GM12878 (cell line): ENCODE measurements around the gene COX17. TPM values are rescaled to one million over a fixed set of nuclear protein-coding genes. Genes with fewer than 3 reads are reported as not detected.
A peak's percentile ranks its signal among the peaks of the same experiment; 100 is the strongest.

Source experiments
- ATF7 ChIP-seq: fragments of 450-650 bp; IDR thresholded peaks from 2 replicates; pipeline ENCODE4 v1.6.1; 2016; ENCODE audit warnings: low read depth, mild to moderate bottlenecking
- BACH1 ChIP-seq: fragments of 450-650 bp; IDR thresholded peaks from 2 replicates; pipeline ENCODE4 v1.6.1; 2017; ENCODE audit warnings: mild to moderate bottlenecking, borderline replicate concordance
- CBFB ChIP-seq: IDR thresholded peaks from 2 replicates; pipeline ENCODE4 v1.6.1; 2016; ENCODE audit warnings: antibody characterized with exemption, low read depth
- EGR1 ChIP-seq, 2 experiments: IDR thresholded peaks; 1 replicate in 1 of 2; 2 replicates in 1 of 2; pipeline ENCODE4 v1.6.1; 2011 to 2012; ENCODE audit warnings: low read depth in 2 of 2, low read length in 2 of 2, borderline replicate concordance in 1 of 2, mild to moderate bottlenecking in 1 of 2, moderate library complexity in 1 of 2
- GABPA ChIP-seq: IDR thresholded peaks from 2 replicates; pipeline ENCODE4 v1.6.1; 2014; ENCODE audit warnings: antibody characterized with exemption, low read depth, mild to moderate bottlenecking, inconsistent platforms
- KDM1A ChIP-seq: fragments of 200-600 bp; sonication (generic); IDR thresholded peaks from 2 replicates; pipeline ENCODE4 v1.6.1; 2016; ENCODE audit warnings: borderline replicate concordance
- MAX ChIP-seq: IDR thresholded peaks from 2 replicates; pipeline ENCODE4 v1.6.1; 2012; ENCODE audit warnings: low read depth, low read length, improper control_type of control experiment
- MYB ChIP-seq: fragments of 150-350 bp; IDR thresholded peaks from 2 replicates; pipeline ENCODE4 v1.6.1; 2014; ENCODE audit warnings: mild to moderate bottlenecking, low read depth, low read length, borderline replicate concordance
- POLR2AphosphoS2 ChIP-seq: IDR thresholded peaks from 2 replicates; pipeline ENCODE4 v1.6.1; 2011; ENCODE audit warnings: low read depth, mild to moderate bottlenecking, low read length, improper control_type of control experiment, moderate library complexity
- POU2F2 ChIP-seq: IDR thresholded peaks from 3 replicates; pipeline ENCODE4 v1.6.1; 2011; ENCODE audit warnings: low read depth, mild to moderate bottlenecking, low read length, borderline replicate concordance
- RBBP5 ChIP-seq: fragments of 200-600 bp; sonication (generic); conservative IDR thresholded peaks from 2 replicates; pipeline ENCODE4 v1.6.1; 2016
- SIN3A ChIP-seq: IDR thresholded peaks from 2 replicates; pipeline ENCODE4 v1.6.1; 2012; ENCODE audit warnings: low read depth, low read length, improper control_type of control experiment
- SKIL ChIP-seq: fragments of 450-650 bp; IDR thresholded peaks from 2 replicates; pipeline ENCODE4 v1.6.1; 2017; ENCODE audit warnings: mild to moderate bottlenecking, low read depth, inconsistent platforms; ENCODE audit not compliant: poor library complexity, severe bottlenecking
- SMAD5 ChIP-seq: IDR thresholded peaks from 2 replicates; pipeline ENCODE4 v1.6.1; 2016; ENCODE audit warnings: antibody characterized with exemption, low read depth
- SMARCA5 ChIP-seq: fragments of 450-650 bp; IDR thresholded peaks from 2 replicates; pipeline ENCODE4 v1.6.1; 2017; ENCODE audit warnings: mild to moderate bottlenecking
- SRF ChIP-seq, 2 experiments: IDR thresholded peaks; 2 replicates each; pipeline ENCODE4 v1.6.1; 2011; ENCODE audit warnings: low read depth in 2 of 2, low read length in 2 of 2, mild to moderate bottlenecking in 1 of 2, moderate library complexity in 1 of 2
- STAT3 ChIP-seq: IDR thresholded peaks from 2 replicates; pipeline ENCODE4 v1.6.1; 2011; ENCODE audit warnings: low read depth, low read length, improper control_type of control experiment
- TARDBP ChIP-seq: IDR thresholded peaks from 2 replicates; pipeline ENCODE4 v1.6.1; 2016; ENCODE audit warnings: borderline replicate concordance
- TCF3 ChIP-seq: IDR thresholded peaks from 2 replicates; pipeline ENCODE4 v1.6.1; 2012; ENCODE audit warnings: low read depth, mild to moderate bottlenecking, low read length, borderline replicate concordance; ENCODE audit not compliant: insufficient read depth
- TCF7 ChIP-seq: IDR thresholded peaks from 2 replicates; pipeline ENCODE4 v1.6.1; 2014; ENCODE audit warnings: antibody characterized with exemption, borderline replicate concordance
- ZBTB4 ChIP-seq: fragments of 450-650 bp; formaldehyde crosslinking; IDR thresholded peaks from 2 replicates; pipeline ENCODE4 v1.4.0; 2022; ENCODE audit warnings: mild to moderate bottlenecking, moderate library complexity
- ZNF217 ChIP-seq: fragments of 450-650 bp; IDR thresholded peaks from 2 replicates; pipeline ENCODE4 v1.6.1; 2017; ENCODE audit warnings: antibody characterized with exemption, mild to moderate bottlenecking
- ZSCAN29 ChIP-seq: fragments of 450-650 bp; IDR thresholded peaks from 2 replicates; pipeline ENCODE4 v1.6.1; 2017; ENCODE audit warnings: mild to moderate bottlenecking, moderate library complexity
- polyA plus RNA-seq, 11 experiments: library from polyadenylated mRNA; depleted of rRNA in 4 of 11; unstranded in 6 of 11; stranded (reverse) in 5 of 11; fragments of >200 nt; fragmentation: Nextera tagmentation in 4 of 11; fragmentation: Illumina TruSeq in 1 of 11; extraction: Ambion mirVana in 4 of 11; extraction: Trizol in 1 of 11; gene quantifications; 1 replicate in 1 of 11; 2 replicates in 10 of 11; pipeline versions ENCODE4 v1.2.1 to v1.2.3, GENCODE V29; 2011 to 2016; ENCODE audit warnings: inconsistent platforms in 2 of 11, missing spikeins in 2 of 11, low read depth in 1 of 11
- total RNA-seq, 4 experiments: library from RNA; depleted of rRNA in 3 of 4; stranded (reverse); fragments of >200 nt in 3 of 4; fragmentation: Illumina TruSeq in 1 of 4; extraction: Trizol in 1 of 4; gene quantifications; 2 replicates each; pipeline versions ENCODE4 v1.2.1 to v1.2.3, GENCODE V29; 2013 to 2021
- TF ChIP-seq, protein P1 (sequence below): IDR thresholded peaks from 2 replicates; pipeline ENCODE4 v1.6.1; 2012; ENCODE audit warnings: low read depth, low read length, improper control_type of control experiment

The COX17 gene
- total and polyA plus RNA-seq, 10 of the 15 experiments (the other 5 are each of a cell fraction or from before 2014, with no cell fraction given), result 111 to 717 (median 243) TPM

- TF ChIP-seq TCF7 (no peak), GABPA (peak; percentile 83), ATF7 (peak; percentile 70; the same call in 1 of the 2 replicates), RBBP5 (no peak), POU2F2 (peak; percentile 51; the same call in 1 of the 3 replicates), TARDBP (0 out of 2 replicates have a peak, but pooled peaks have one; percentile 11), ZNF217 (no peak), MYB (no peak), SKIL (no peak), STAT3 (no peak), SMARCA5 (no peak), TCF3 (no peak), ZSCAN29 (no peak), ZBTB4 (no peak), KDM1A (no peak), BACH1 (no peak), EGR1 (IDR thresholded peaks at IDR 0.05; ENCODE audit: borderline replicate concordance in 1 of 2, low read depth in 2 of 2, low read length in 2 of 2) (no peak), SRF (IDR thresholded peaks at IDR 0.05; ENCODE audit: low read depth in 2 of 2, low read length in 2 of 2) (no peak), CBFB (no peak), SIN3A (peak; percentile 90), MAX (peak; percentile 76), SMAD5 (peak; percentile 71; the same call in 1 of the 2 replicates), POLR2AphosphoS2 (no peak; the same call in none of the 2 replicates)
- TF ChIP-seq, protein P1, sequence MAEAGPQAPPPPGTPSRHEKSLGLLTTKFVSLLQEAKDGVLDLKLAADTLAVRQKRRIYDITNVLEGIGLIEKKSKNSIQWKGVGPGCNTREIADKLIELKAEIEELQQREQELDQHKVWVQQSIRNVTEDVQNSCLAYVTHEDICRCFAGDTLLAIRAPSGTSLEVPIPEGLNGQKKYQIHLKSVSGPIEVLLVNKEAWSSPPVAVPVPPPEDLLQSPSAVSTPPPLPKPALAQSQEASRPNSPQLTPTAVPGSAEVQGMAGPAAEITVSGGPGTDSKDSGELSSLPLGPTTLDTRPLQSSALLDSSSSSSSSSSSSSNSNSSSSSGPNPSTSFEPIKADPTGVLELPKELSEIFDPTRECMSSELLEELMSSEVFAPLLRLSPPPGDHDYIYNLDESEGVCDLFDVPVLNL, result peak; percentile 76; the same call in 1 of the 2 replicates
These were observed at the start of gene COX17 (continued) for GRCh38 chr3:119676771-119677640.
